Mononuclear cell (primary cell): ENCODE data around the gene RELB. TPM values are rescaled to one million over a fixed set of nuclear protein-coding genes. Genes with fewer than 3 reads are reported as not detected.
A peak's percentile ranks its signal among the peaks of the same experiment; 100 is the strongest.
"Not testable (repeated sequence)": the region's sequence is repeated elsewhere in the genome, so short reads cannot be mapped to it uniquely, and the experiment has no call there.

Source experiments
- H3K27me3 ChIP-seq: 2 replicates; pipeline ENCODE4 v1.6.0; 2011; ENCODE audit warnings: low read length, control low read depth; ENCODE audit not compliant: insufficient read depth
- H3K4me1 ChIP-seq: 2 replicates; pipeline ENCODE4 v1.5.1; 2011; ENCODE audit warnings: mild to moderate bottlenecking, low read length, control low read depth; ENCODE audit not compliant: insufficient read depth
- H3K4me3 ChIP-seq: 2 replicates; pipeline ENCODE4 v1.5.1; 2011; ENCODE audit warnings: mild to moderate bottlenecking, low read length, moderate library complexity
- H3K9me3 ChIP-seq: 2 replicates; pipeline ENCODE4 v1.5.1; 2011; ENCODE audit warnings: low read depth, mild to moderate bottlenecking, control low read depth, low read length
- total RNA-seq: library from RNA; depleted of rRNA; stranded (reverse); fragments of >200 nt; gene quantifications from one replicate; pipeline ENCODE4 v1.2.3, GENCODE V29; 2012

The RELB gene
- total RNA-seq: 42.9 TPM

DNA sequence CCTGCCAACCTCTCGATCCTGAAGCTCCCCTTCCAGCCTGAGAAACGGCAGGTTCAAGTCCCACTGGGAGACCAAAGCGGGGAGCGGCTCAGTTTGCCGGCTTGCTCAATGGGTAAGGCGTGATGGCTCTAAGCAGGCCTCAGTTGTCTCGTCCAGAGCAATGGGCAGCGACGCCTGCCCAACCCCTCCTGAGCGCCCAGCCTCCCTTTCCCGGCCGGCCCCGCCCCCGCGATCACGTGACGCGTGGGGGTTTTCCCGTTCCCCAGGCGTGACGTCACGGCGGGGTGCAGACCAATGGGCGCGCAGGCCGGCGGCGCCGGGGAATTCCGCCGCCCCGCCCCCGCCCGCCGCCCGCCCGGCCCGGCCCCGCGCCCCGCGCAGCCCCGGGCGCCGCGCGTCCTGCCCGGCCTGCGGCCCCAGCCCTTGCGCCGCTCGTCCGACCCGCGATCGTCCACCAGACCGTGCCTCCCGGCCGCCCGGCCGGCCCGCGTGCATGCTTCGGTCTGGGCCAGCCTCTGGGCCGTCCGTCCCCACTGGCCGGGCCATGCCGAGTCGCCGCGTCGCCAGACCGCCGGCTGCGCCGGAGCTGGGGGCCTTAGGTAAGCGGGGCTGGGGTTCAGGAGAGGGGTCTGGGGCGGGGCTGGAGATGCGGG is at the start of gene RELB:
TSS of gene RELB (plus strand) at position 378 of the 653 bp plus-strand sequence. CDS start at position 494, 116 bp downstream.
- Histone ChIP-seq H3K4me3 (peak within 1 kb of the TSS; percentile 71), H3K27me3 (no peaks in the 10 kb centered on the region), H3K9me3 (no peaks in the 10 kb centered on the region), H3K4me1 (peaks cover 16% of the 10 kb centered on the region)

GRCh38 chr19:44954278-44954648 is 47.0 kb upstream of the RELB start:
- Histone ChIP-seq H3K27me3 (no peaks in the 10 kb centered on the region), H3K4me3 (peak overlapping the region; percentile 98), H3K4me1 (peaks cover 43% of the 10 kb centered on the region), H3K9me3 (no peaks in the 10 kb centered on the region)

DNA sequence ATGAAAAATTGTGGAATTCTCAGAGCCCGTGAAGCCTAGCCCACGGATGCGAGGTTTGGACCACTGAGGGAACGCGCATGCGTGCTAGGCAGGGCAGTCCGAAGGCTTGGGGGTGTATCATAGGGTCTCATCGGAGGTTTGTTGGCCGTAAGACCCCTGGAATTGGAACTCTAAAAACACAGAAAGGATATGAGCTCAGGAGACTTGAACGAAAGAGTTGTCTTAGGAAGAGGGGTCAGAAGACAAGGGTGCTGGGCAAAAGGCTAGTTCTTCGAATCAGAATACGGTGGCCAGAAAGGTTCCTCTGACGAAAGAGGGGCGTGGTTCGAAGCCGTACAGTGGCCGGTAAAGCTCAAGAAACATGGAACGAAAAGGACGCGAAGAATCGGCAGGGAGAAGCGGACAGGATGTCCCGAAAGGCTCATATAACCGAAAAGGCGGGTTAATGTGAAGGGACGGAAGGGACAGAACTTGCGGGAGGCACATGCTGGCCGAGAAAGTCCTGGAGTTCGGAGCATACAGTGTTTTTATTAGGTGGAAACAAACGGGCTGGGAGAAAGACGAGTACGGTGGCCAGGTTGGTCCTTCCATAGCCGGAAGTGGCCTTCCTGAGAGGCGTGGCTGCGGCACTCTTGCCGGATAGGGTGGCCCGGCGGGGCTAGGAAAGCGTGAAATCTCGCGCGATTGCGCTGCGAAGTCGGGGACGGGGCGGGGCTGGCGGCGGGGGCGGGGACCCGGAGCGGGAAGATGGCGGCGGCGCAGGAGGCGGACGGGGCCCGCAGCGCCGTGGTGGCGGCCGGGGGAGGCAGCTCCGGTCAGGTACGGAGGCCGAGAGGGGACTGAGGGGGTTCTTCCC is 46.4 kb upstream of the RELB start, which contains the start of gene CLPTM1:
TSS of gene CLPTM1 (plus strand) at position 732 of the 856 bp plus-strand sequence. CDS start at position 748, 16 bp downstream.
- peak within 1 kb of the TSS; percentile 98 for H3K4me3 ChIP-seq
- no peaks in the 10 kb centered on the region for H3K9me3 ChIP-seq
- H3K4me1 ChIP-seq: peaks cover 49% of the 10 kb centered on the region
- H3K27me3 ChIP-seq: no peaks in the 10 kb centered on the region

DNA sequence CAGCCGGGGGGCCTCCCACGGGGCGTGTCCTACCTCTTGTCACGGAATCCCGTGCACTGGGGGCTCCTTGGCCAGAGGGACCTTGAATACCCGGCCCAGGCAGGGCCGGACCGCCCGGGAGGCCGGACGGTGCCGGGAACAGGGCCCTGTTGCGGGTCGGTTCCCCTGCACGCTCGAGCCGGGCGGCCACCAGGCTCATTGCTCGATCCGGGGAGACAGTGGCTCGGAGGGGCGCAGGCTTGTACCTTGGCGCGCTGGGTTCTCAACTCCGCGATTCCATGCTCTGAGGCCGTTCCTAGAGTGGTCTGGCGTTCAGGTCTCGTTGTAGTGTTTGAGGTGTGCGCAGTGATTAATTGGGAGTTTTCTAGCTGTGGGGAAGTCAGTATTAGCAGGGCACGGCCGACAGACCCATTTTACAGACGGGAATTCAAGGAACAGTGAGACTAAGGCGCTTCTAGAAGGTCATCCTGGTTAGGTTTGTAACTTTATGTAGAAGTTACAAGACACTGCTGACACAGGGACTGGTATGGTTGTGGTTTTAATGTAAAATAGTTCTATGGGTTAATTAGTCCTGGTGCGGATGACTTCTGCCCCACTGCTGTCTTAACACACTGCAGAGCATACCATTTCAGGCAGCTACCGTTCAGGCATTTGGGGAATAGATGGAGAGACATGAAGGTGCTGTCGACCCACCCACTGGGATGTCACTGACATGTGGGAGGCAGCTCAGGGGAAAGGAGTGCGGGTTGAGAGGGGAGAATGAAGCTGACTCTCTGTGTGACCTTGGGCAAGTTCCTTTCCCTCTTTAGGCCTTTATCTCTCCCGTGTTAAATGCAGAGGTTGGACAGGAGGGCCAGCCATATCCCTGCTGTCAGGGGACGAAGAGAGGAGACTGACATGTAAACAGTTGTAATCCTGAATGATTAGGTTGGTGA is 45.5 kb upstream of the RELB start:
- no peaks in the 10 kb centered on the region for H3K27me3 ChIP-seq
- H3K4me1 ChIP-seq: peaks cover 56% of the 10 kb centered on the region

DNA sequence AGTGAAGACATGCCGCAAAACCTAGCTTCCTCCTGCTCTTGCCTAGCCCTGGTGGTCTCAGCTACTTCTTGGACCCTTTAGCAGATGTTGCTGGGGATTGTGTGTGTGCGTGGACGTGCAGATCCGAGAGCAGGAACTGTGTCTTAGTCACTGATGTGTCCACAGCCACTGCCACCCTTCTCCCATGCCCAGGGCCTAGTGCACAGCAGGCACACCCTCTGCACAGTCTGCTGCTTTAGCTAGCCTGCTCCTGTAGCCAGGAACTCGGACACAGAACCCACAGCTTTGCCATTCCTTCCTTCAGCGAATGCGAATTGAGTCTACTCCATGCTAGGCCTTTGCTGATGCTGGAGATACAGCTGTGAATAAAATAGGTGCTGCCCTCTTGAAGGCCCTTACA is 43.7 kb upstream of the RELB start:
- H3K4me1 ChIP-seq: peaks cover 65% of the 10 kb centered on the region
- H3K4me3 ChIP-seq: no peak overlapping the region
- no peaks in the 10 kb centered on the region for H3K9me3 ChIP-seq
- no peaks in the 10 kb centered on the region for H3K27me3 ChIP-seq

More for the DNA sequence above, 45.5 kb upstream of the RELB start:
- Histone ChIP-seq H3K4me3 (peak overlapping the region; percentile 98), H3K9me3 (no peaks in the 10 kb centered on the region)

- Histone ChIP-seq H3K9me3 (no peaks in the 10 kb centered on the region), H3K4me3 (no peak overlapping the region), H3K27me3 (no peaks in the 10 kb centered on the region), H3K4me1 (peaks cover 65% of the 10 kb centered on the region)
Observed at GRCh38 chr19:44958090-44958489, 43.2 kb upstream of the RELB start.

- H3K4me1 ChIP-seq: peaks cover 55% of the 10 kb centered on the region
- H3K9me3 ChIP-seq: no peaks in the 10 kb centered on the region
- H3K27me3 ChIP-seq: no peaks in the 10 kb centered on the region
- H3K4me3 ChIP-seq: no peak overlapping the region
Observed at GRCh38 chr19:44959691-44960090, 41.6 kb upstream of the RELB start.

GRCh38 chr19:44960906-44961728 is 40.1 kb upstream of the RELB start:
- no peak overlapping the region for H3K4me3 ChIP-seq
- H3K4me1 ChIP-seq: peaks cover 49% of the 10 kb centered on the region

DNA sequence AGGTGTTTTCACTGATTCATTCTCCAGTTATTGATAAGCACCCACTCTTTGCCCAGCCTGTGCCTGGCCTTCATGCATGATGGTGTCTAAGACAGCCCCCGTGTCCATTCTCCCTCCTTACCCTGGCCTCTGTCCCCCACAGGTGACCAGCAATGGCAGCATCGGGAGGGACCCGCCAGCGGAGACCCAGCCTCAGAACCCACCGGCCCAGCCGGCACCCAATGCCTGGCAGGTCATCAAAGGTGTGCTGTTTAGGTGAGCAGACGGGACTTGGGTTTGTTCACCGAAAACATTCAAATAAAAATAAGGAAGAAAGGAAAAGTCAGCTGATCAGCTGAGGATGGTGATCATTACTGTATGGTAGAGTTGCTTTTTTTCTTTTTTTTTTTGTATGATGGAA is 39.4 kb upstream of the RELB start:
- Histone ChIP-seq H3K27me3 (no peaks in the 10 kb centered on the region), H3K4me1 (peaks cover 42% of the 10 kb centered on the region), H3K9me3 (no peaks in the 10 kb centered on the region), H3K4me3 (no peak overlapping the region)

More at GRCh38 chr19:44960906-44961728, 40.1 kb upstream of the RELB start:
- H3K9me3 ChIP-seq: no peaks in the 10 kb centered on the region
- H3K27me3 ChIP-seq: no peaks in the 10 kb centered on the region

- Histone ChIP-seq H3K4me1 (no peaks in the 10 kb centered on the region), H3K27me3 (no peaks in the 10 kb centered on the region), H3K4me3 (no peak overlapping the region), H3K9me3 (no peaks in the 10 kb centered on the region)
Observed at GRCh38 chr19:44968118-44968517, 33.1 kb upstream of the RELB start.

GRCh38 chr19:44968670-44969069 is 32.6 kb upstream of the RELB start:
- Histone ChIP-seq H3K9me3 (no peaks in the 10 kb centered on the region), H3K4me3 (no peak overlapping the region), H3K4me1 (no peaks in the 10 kb centered on the region), H3K27me3 (no peaks in the 10 kb centered on the region)

- H3K27me3 ChIP-seq: no peaks in the 10 kb centered on the region
- H3K4me3 ChIP-seq: no peak overlapping the region
- H3K4me1 ChIP-seq: no peaks in the 10 kb centered on the region
- no peaks in the 10 kb centered on the region for H3K9me3 ChIP-seq
Observed at GRCh38 chr19:44969437-44969836, 31.8 kb upstream of the RELB start.

- H3K4me3 ChIP-seq, H3K9me3 ChIP-seq, H3K4me1 ChIP-seq: not testable (repeated sequence)
Observed at GRCh38 chr19:44971451-44971850, 29.8 kb upstream of the RELB start.

DNA sequence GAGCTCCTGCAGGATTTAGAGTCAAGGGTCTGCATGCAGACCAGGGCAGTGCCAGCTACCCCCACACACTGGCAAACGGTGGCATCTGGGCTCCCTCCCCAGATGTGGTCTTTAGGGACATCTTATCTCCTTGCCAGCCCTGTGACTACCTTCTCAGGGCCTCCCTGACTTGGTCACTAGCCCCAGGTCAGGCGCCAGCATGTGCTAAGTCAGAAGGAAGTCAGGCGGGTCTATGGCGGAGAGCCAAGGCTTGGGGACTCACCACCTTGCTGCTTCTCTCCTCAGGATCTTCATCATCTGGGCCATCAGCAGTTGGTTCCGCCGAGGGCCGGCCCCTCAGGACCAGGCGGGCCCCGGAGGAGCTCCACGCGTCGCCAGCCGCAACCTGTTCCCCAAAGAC is 28.5 kb upstream of the RELB start:
- Histone ChIP-seq H3K27me3 (no peaks in the 10 kb centered on the region), H3K4me1 (no peaks in the 10 kb centered on the region), H3K4me3 (no peak overlapping the region), H3K9me3 (no peaks in the 10 kb centered on the region)

More at GRCh38 chr19:44971451-44971850, 29.8 kb upstream of the RELB start:
- not testable (repeated sequence) for H3K27me3 ChIP-seq
